Calu3 (cell line): ENCODE measurements around the gene MAP3K13. TPM values are rescaled to one million over a fixed set of nuclear protein-coding genes. Genes with fewer than 3 reads are reported as not detected.

ENCODE experiments used
- BruUV-seq: library from RNA; stranded (reverse); fragments of 400-500 nt; replicated peaks from 2 replicates; lab custom pipeline; 2021; lab: Mats Ljungman, UMichigan
- CTCF ChIA-PET: fragments of 300-600 bp; sonication (Branson Sonifier 250); formaldehyde crosslinking; loops from one replicate; lab custom pipeline; 2022; ENCODE audit warnings: antibody characterized with exemption; lab: Charles Lee
- DNase-seq: peaks from one replicate; pipeline ENCODE4 v3.0.0; 2022
- H3K27ac Mint-ChIP-seq: one replicate; pipeline ENCODE4 v1.8.0; 2022; ENCODE audit warnings: mixed read lengths; ENCODE audit not compliant: unreplicated experiment
- H3K27me3 Mint-ChIP-seq: one replicate; pipeline ENCODE4 v1.8.0; 2022; ENCODE audit warnings: mixed read lengths; ENCODE audit not compliant: unreplicated experiment
- H3K36me3 Mint-ChIP-seq: one replicate; pipeline ENCODE4 v1.8.0; 2022; ENCODE audit warnings: mild to moderate bottlenecking, moderate library complexity, mixed read lengths; ENCODE audit not compliant: insufficient read depth, unreplicated experiment
- H3K4me1 Mint-ChIP-seq: one replicate; pipeline ENCODE4 v1.8.0; 2022; ENCODE audit warnings: mild to moderate bottlenecking, low read depth, mixed read lengths; ENCODE audit not compliant: unreplicated experiment
- H3K4me3 Mint-ChIP-seq: one replicate; pipeline ENCODE4 v1.8.0; 2022; ENCODE audit warnings: mild to moderate bottlenecking, low read depth, moderate library complexity, mixed read lengths; ENCODE audit not compliant: unreplicated experiment
- H3K9me3 Mint-ChIP-seq: one replicate; pipeline ENCODE4 v1.8.0; 2022; ENCODE audit warnings: low read depth, mixed read lengths; ENCODE audit not compliant: unreplicated experiment
- intact Hi-C: fragments of 100-400 bp; cut with micrococcal nuclease; formaldehyde crosslinking; loops from one replicate; pipeline ENCODE4 v1.10.0; 2022; ENCODE audit not compliant: unreplicated experiment
- total RNA-seq: library from RNA; stranded (reverse); gene quantifications from 2 replicates; pipeline ENCODE4 v1.2.3, GENCODE V29; 2022
- TF ChIP-seq, protein P1 (sequence below): fragments of 200-600 bp; IDR thresholded peaks from one replicate; pipeline ENCODE4 v1.8.0; 2022; ENCODE audit warnings: antibody characterized with exemption; ENCODE audit not compliant: unreplicated experiment

Gene MAP3K13
- total RNA-seq, 1 experiment from 2014 or later, result 102 TPM

DNA sequence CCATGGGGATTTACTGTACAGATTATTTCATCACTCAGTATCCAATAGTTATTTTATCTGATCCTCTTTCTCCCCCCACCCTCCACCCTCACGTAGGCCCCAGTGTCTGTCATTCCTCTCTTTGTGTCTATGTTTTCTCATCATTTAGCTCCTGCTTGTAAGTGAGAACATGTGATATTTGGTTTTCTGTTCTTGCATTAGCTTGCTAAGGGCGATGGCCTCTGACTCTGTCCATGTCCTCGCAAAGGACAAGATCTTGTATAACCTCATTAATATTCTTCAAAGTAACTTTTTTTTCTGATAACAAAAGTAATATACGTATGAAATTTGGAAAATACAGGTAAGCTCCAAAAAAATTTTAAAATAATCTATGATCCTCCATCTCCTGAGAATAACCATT lies 67.4 kb downstream of the MAP3K13 start:
- Mint-ChIP-seq H3K4me3 (no peak overlapping the region), H3K9me3 (no peaks in the 10 kb centered on the region), H3K4me1 (peaks cover 12% of the 10 kb centered on the region), H3K27ac (no peak overlapping the region), H3K27me3 (no peaks in the 10 kb centered on the region), H3K36me3 (peaks cover 32% of the 10 kb centered on the region)
- TF ChIP-seq, protein P1, sequence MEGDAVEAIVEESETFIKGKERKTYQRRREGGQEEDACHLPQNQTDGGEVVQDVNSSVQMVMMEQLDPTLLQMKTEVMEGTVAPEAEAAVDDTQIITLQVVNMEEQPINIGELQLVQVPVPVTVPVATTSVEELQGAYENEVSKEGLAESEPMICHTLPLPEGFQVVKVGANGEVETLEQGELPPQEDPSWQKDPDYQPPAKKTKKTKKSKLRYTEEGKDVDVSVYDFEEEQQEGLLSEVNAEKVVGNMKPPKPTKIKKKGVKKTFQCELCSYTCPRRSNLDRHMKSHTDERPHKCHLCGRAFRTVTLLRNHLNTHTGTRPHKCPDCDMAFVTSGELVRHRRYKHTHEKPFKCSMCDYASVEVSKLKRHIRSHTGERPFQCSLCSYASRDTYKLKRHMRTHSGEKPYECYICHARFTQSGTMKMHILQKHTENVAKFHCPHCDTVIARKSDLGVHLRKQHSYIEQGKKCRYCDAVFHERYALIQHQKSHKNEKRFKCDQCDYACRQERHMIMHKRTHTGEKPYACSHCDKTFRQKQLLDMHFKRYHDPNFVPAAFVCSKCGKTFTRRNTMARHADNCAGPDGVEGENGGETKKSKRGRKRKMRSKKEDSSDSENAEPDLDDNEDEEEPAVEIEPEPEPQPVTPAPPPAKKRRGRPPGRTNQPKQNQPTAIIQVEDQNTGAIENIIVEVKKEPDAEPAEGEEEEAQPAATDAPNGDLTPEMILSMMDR, result no peak
- no peak for DNase-seq
- CTCF ChIA-PET, result interaction anchor here (1.1 kb wide), 1 partner anchor 9 kb away, joined by 3 read pairs; no protein-coding TSS in a partner anchor
- BruUV-seq, result no TSS peak
- intact Hi-C loops, result no loop called here

DNA sequence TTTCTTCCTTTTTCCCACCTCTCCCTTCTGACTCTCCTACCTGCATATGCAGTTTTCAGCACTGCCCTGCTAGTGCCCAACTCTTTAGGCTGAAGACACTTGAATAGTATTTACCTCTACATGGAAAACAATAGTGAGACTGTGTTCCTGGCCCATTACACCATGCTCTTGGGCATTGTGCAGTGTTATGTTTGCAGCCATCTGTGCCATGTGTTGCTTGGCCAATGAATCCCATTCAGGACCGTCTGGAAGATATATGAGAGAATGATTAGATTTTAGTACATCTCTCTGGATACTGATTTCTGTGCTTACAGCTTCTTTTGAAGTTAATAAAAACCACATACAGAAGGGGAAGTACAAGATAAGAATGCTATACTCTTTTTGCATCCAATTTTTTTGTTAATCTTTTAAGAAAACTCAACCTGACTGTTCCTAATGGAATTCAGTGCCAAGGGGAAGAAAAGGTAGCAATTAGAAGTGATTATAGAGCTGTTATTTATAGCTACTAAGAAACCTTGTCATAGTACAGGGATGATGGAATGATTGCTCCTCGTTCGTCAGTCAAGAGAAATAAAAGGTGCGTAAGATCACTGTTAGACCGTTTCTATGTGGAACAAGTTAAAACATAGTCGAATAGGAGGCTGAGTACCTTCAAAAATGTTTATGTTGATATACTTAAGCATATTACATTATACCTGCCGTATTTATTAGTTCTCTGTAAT lies 77.0 kb downstream of the MAP3K13 start:
- peaks cover 26% of the 10 kb centered on the region for H3K36me3 Mint-ChIP-seq
- intact Hi-C loops, result no loop called here
- H3K4me1 Mint-ChIP-seq, result no peaks in the 10 kb centered on the region
- H3K4me3 Mint-ChIP-seq, result no peak overlapping the region
- no peaks in the 10 kb centered on the region for H3K27me3 Mint-ChIP-seq
- BruUV-seq, result no TSS peak
- H3K9me3 Mint-ChIP-seq, result no peaks in the 10 kb centered on the region
- CTCF ChIA-PET, result no interaction called here
- no peak overlapping the region for H3K27ac Mint-ChIP-seq
- DNase-seq, result no peak
- TF ChIP-seq, protein P1, result no peak

DNA sequence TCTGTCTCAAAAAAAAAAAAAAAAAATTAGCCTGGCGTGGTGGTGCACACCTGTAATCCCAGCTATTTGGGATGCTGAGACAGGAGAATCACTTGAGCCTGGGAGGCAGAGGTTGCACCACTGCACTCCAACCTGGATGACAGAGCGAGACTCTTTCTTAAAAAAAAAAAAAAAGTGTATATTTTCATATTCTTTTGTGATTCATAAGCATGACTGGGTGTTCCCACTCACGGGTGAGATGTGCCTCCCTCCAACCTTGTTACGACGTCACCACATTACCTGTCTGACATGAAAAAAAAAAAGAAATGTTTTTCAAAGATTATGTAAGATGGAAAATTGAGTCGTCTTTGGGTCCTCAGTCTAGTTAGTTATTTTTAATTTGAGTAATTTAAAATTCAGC lies 79.1 kb downstream of the MAP3K13 start:
- no TSS peak for BruUV-seq
- Mint-ChIP-seq H3K4me1 (no peaks in the 10 kb centered on the region), H3K27me3 (no peaks in the 10 kb centered on the region), H3K36me3 (peaks cover 28% of the 10 kb centered on the region), H3K27ac (no peak overlapping the region), H3K4me3 (no peak overlapping the region), H3K9me3 (no peaks in the 10 kb centered on the region)
- TF ChIP-seq, protein P1, result no peak
- no peak for DNase-seq
- CTCF ChIA-PET, result interaction anchor here (0.7 kb wide), 1 partner anchor 111 kb away, joined by 3 read pairs; no protein-coding TSS in a partner anchor
- intact Hi-C loops, result no loop called here

DNA sequence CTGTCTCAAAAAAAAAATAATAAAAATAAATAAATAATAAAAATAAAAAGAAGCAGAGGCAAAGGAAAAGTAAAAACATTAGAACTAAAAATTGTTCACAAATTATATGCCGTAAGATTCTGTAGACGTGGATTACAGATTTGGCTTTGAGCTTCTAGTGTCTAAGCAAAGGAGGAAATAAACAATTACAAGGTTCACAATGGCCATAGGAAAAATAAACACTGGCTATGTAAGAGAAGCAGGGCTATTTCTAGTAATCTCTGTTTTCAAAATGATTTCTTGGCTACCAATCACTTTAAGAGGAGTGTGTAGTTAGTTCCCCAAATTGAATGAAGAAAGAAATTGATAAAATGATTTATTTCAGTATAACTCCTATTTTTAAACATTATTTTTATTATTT lies 81.4 kb downstream of the MAP3K13 start:
- no peaks in the 10 kb centered on the region for H3K4me1 Mint-ChIP-seq
- no peak overlapping the region for H3K4me3 Mint-ChIP-seq
- intact Hi-C loops, result no loop called here
- CTCF ChIA-PET, result no interaction called here
- no TSS peak for BruUV-seq
- no peak for DNase-seq
- TF ChIP-seq, protein P1, result no peak
- no peaks in the 10 kb centered on the region for H3K9me3 Mint-ChIP-seq
- peaks cover 31% of the 10 kb centered on the region for H3K36me3 Mint-ChIP-seq
- no peak overlapping the region for H3K27ac Mint-ChIP-seq
- H3K27me3 Mint-ChIP-seq, result no peaks in the 10 kb centered on the region
